Smooth muscle cell (in vitro differentiated cells): Measurements from ENCODE around the gene SRRM1. TPM values are rescaled to one million over a fixed set of nuclear protein-coding genes. Genes with fewer than 3 reads are reported as not detected.

Source experiments
- DNase-seq: peaks from one replicate; lab custom pipeline; 2025; ENCODE audit not compliant: unreplicated experiment; lab: John Stamatoyannopoulos, UW
- H2AFZ ChIP-seq: fragments of 200-600 bp; sonication (generic); 2 replicates; pipeline ENCODE4 v1.6.0; 2016; ENCODE audit warnings: antibody characterized with exemption, low read depth, mild to moderate bottlenecking
- H3F3A ChIP-seq: fragments of 200-600 bp; sonication (generic); 2 replicates; pipeline ENCODE4 v1.6.0; 2017; ENCODE audit warnings: antibody characterized with exemption, low read depth
- H3K27ac ChIP-seq: fragments of 200-600 bp; sonication (generic); 2 replicates; pipeline ENCODE4 v1.5.1; 2016; ENCODE audit warnings: low read depth, mild to moderate bottlenecking
- H3K27me3 ChIP-seq: fragments of 200-600 bp; sonication (generic); 2 replicates; pipeline ENCODE4 v1.6.1; 2016; ENCODE audit warnings: low read depth, mild to moderate bottlenecking
- H3K36me3 ChIP-seq: fragments of 200-600 bp; sonication (generic); 2 replicates; pipeline ENCODE4 v1.5.1; 2016; ENCODE audit warnings: low read depth
- H3K4me1 ChIP-seq: fragments of 200-600 bp; sonication (generic); 2 replicates; pipeline ENCODE4 v1.5.1; 2016; ENCODE audit warnings: low read depth
- H3K4me2 ChIP-seq: fragments of 200-600 bp; sonication (generic); 2 replicates; pipeline ENCODE4 v1.6.0; 2016; ENCODE audit warnings: mild to moderate bottlenecking
- H3K4me3 ChIP-seq: fragments of 200-600 bp; sonication (generic); 2 replicates; pipeline ENCODE4 v1.5.1; 2016; ENCODE audit warnings: mild to moderate bottlenecking
- H3K79me2 ChIP-seq: fragments of 200-600 bp; sonication (generic); 2 replicates; pipeline ENCODE4 v1.6.0; 2016; ENCODE audit warnings: low read depth, mild to moderate bottlenecking
- H3K9ac ChIP-seq: fragments of 200-600 bp; sonication (generic); 2 replicates; pipeline ENCODE4 v1.6.0; 2016; ENCODE audit warnings: low read depth
- H3K9me3 ChIP-seq: fragments of 200-600 bp; sonication (generic); replicated peaks from 2 replicates; pipeline ENCODE4 v1.5.1; 2016; ENCODE audit warnings: low read depth
- H4K20me1 ChIP-seq: fragments of 200-600 bp; sonication (generic); 2 replicates; pipeline ENCODE4 v1.6.0; 2016; ENCODE audit warnings: low read depth
- CTCF ChIP-seq: fragments of 200-600 bp; sonication (generic); IDR thresholded peaks from 2 replicates; pipeline ENCODE4 v1.5.1; 2017; ENCODE audit warnings: borderline replicate concordance, mild to moderate bottlenecking, antibody characterized with exemption; ENCODE audit not compliant: insufficient read depth, poor library complexity, severe bottlenecking
- WGBS: methylation state at CpG from one replicate; pipeline ENCODE4 v1.1.7; 2016; ENCODE audit warnings: low lambda C conversion rate; 5-methylcytosine and 5-hydroxymethylcytosine counted together
- polyA plus RNA-seq: library from polyadenylated mRNA; unstranded; fragments of >200 nt; fragmentation: Nextera tagmentation; extraction: Ambion mirVana; gene quantifications from 2 replicates; pipeline ENCODE4 v1.2.1, GENCODE V29; 2016
- total RNA-seq: library from RNA; depleted of rRNA; stranded (reverse); fragments of >200 nt; gene quantifications from 2 replicates; pipeline ENCODE4 v1.2.3, GENCODE V29; 2014

SRRM1 gene
- total and polyA plus RNA-seq, 2 experiments from 2014 or later: 53.8 to 96.0 TPM

GRCh38 chr1:24606621-24607020, 36.5 kb upstream of the SRRM1 start:
- TF ChIP-seq CTCF: no peak
- no peak for DNase-seq
- Histone ChIP-seq H3K9me3 (no peaks in the 10 kb centered on the region), H3K79me2 (no peaks in the 10 kb centered on the region), H3K27me3 (no peaks in the 10 kb centered on the region), H3K4me1 (no peaks in the 10 kb centered on the region), H3K36me3 (no peaks in the 10 kb centered on the region), H3K4me2 (no peak overlapping the region), H2AFZ (no peak overlapping the region), H4K20me1 (no peaks in the 10 kb centered on the region), H3F3A (no peaks in the 10 kb centered on the region), H3K4me3 (no peak overlapping the region), H3K9ac (no peak overlapping the region), H3K27ac (no peak overlapping the region)
- WGBS: 95% methylated on average over 2 of the region's 2 CpGs

GRCh38 chr1:24609949-24610517, 33.1 kb upstream of the SRRM1 start:
- no peaks in the 10 kb centered on the region for H4K20me1 ChIP-seq
- H3K27ac ChIP-seq: no peak overlapping the region
- no peaks in the 10 kb centered on the region for H3K27me3 ChIP-seq
- no peak overlapping the region for H3K4me2 ChIP-seq
- WGBS: 81% methylated on average over 3 of the region's 3 CpGs
- H3K9ac ChIP-seq: no peak overlapping the region
- no peak for TF ChIP-seq CTCF
- H3F3A ChIP-seq: no peaks in the 10 kb centered on the region
- H3K4me1 ChIP-seq: no peaks in the 10 kb centered on the region
- H3K4me3 ChIP-seq: no peak overlapping the region
- no peak for DNase-seq
- H3K79me2 ChIP-seq: no peaks in the 10 kb centered on the region
- no peaks in the 10 kb centered on the region for H3K36me3 ChIP-seq
- no peak overlapping the region for H2AFZ ChIP-seq
- no peaks in the 10 kb centered on the region for H3K9me3 ChIP-seq

GRCh38 chr1:24619376-24619775, 23.7 kb upstream of the SRRM1 start:
- H3K4me1 ChIP-seq: peaks cover 5% of the 10 kb centered on the region
- no peak overlapping the region for H3K9ac ChIP-seq
- WGBS: 79% methylated on average over 5 of the region's 5 CpGs
- H3K27me3 ChIP-seq: no peaks in the 10 kb centered on the region
- no peaks in the 10 kb centered on the region for H4K20me1 ChIP-seq
- no peaks in the 10 kb centered on the region for H3K9me3 ChIP-seq
- no peaks in the 10 kb centered on the region for H3F3A ChIP-seq
- H3K4me2 ChIP-seq: no peak overlapping the region
- no peaks in the 10 kb centered on the region for H3K36me3 ChIP-seq
- H3K27ac ChIP-seq: no peak overlapping the region
- TF ChIP-seq CTCF: no peak
- H3K4me3 ChIP-seq: no peak overlapping the region
- H3K79me2 ChIP-seq: no peaks in the 10 kb centered on the region
- no peak overlapping the region for H2AFZ ChIP-seq
- no peak for DNase-seq

- Histone ChIP-seq H2AFZ (no peak overlapping the region), H3K27me3 (no peaks in the 10 kb centered on the region), H3F3A (no peaks in the 10 kb centered on the region), H3K9ac (no peak overlapping the region), H3K4me3 (no peak overlapping the region), H3K27ac (no peak overlapping the region), H3K79me2 (no peaks in the 10 kb centered on the region), H3K36me3 (no peaks in the 10 kb centered on the region), H3K9me3 (no peaks in the 10 kb centered on the region), H3K4me2 (no peak overlapping the region), H3K4me1 (peaks cover 5% of the 10 kb centered on the region), H4K20me1 (no peaks in the 10 kb centered on the region)
- 77% methylated on average over 5 of the region's 5 CpGs for WGBS
- no peak for TF ChIP-seq CTCF
- DNase-seq: no peak
Measured at GRCh38 chr1:24620678-24621077, 22.4 kb upstream of the SRRM1 start.
